HG03039 (cell line): Measurements from ENCODE around the gene MYO18B.

ENCODE experiments used
- ATAC-seq: cut with Tn5 transposase; IDR thresholded peaks from one replicate; pipeline ENCODE4 v1.9.1; 2021; ENCODE audit warnings: mild to moderate bottlenecking, moderate library complexity; ENCODE audit not compliant: unreplicated experiment

MYO18B gene

DNA sequence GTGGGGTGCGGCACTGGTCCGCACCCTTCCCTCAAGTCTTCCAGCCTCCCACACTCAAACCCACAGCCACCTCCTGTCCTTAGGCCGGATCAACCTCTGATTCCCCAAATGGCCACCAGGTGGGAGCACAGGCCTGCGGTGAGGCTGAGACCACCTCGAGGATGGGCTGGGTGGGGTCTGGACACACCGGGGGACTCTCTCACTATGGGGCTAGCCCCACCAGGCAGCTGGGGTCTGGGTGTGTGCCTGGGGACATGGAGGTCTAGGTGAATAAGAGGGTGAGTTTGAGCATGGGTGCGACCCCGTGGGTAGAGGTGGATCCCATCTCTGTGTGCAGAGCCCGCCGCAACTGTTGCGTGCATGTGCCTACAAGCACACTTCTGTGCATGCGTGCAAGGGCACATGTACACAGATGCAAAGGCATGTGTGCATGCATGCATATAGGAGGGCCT lies 32.6 kb downstream of the MYO18B start:
- ATAC-seq: no peak

DNA sequence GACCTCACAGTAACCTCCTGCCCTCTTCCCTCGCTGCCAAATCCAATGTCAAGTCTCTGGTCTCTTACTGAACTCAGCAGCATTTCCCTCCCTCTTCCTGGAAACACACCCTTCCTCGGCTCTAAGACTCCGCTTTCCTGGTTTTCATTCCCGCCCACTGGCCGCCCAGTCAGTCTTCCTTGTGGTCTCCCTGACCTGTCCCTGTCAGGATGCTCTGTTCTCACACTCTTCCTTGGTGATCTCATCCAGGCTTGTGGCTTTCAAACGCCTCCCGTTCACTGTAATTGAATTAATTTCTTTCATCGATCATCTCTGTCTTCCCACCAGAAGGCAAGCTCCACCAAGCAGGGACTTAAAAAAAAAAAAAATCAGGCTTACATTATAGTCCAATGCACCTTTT lies 33.5 kb downstream of the MYO18B start:
- no peak for ATAC-seq

DNA sequence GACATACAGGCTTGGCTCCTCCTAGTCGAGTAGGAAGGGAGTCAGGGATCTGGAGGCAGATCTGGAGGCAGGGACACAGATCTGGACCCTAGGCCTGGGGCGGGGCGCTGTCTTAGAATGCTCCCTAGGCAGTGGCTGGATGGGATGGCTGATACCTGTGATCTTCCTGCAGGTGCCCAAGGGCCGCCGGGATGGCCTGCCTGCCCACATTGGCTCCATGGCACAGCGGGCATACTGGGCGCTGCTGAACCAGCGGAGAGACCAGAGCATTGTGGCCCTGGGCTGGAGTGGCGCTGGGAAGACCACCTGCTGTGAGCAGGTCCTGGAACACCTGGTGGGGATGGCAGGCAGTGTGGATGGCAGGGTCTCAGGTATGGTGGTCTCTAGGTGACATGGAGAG lies 35.4 kb downstream of the MYO18B start:
- ATAC-seq: no peak

GRCh38 chr22:25777870-25778269 lies 35.9 kb downstream of the MYO18B start:
- ATAC-seq: no peak

GRCh38 chr22:25779426-25779825 lies 37.4 kb downstream of the MYO18B start:
- no peak for ATAC-seq

DNA sequence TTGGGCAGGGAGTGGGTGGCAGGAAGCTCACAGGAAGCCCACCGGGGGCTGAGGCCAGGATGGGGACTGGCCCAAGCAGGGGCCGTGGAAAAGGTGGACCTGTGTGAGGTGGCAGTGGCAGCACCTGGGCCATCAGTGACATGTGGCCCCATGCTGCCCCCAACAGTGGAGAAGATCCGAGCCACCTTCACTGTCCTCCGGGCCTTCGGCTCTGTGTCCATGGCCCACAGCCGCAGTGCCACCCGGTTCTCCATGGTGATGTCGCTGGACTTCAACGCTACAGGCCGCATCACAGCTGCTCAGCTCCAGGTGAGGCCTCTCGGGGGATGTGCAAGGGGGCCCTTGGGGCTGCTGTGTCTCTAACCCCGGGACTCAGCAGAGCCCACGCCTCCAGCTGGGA lies 37.9 kb downstream of the MYO18B start:
- ATAC-seq: no peak

GRCh38 chr22:25780673-25781072 lies 38.7 kb downstream of the MYO18B start:
- no peak for ATAC-seq

GRCh38 chr22:25781801-25782200 lies 39.8 kb downstream of the MYO18B start:
- no peak for ATAC-seq

- ATAC-seq: no peak
Observed at GRCh38 chr22:25782831-25783230, 40.8 kb downstream of the MYO18B start.

DNA sequence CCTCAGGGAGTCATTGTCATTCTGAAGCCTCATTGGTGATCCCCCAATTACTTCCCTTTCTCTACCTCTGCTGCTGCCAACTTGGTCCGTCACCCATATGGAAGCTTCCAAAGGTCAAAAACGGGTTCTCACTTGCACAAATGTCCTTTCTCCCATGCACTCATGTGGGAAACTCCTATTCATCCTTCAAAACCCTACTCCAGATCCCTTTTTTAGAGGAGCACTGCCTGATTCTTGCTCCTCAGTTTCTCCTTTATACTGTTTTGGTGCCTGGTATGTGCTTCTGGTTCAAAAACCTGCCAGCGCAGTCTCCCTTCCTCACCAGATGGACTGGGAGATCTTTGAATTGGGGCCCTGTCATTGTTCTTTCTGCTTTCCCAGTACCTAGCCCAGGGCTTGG lies 41.9 kb downstream of the MYO18B start:
- ATAC-seq: no peak

DNA sequence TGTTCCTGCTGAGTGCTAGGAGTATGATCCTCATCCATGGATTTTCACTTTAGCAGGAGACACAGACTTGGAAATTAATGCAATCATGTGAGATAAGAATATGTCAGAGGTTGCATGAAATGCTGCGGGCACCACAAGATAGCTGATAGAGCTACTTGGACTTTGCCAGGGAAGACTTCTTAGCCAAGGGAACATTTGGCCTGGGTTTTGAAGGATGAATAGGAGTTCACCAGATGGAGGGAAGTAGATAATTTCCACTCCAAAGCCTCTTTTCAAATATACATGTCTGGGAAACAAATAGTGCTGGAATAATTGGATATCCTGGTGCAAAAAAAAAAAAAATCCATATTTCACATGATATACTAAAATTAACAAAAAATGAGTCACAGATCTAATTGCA lies 44.2 kb downstream of the MYO18B start:
- no peak for ATAC-seq

DNA sequence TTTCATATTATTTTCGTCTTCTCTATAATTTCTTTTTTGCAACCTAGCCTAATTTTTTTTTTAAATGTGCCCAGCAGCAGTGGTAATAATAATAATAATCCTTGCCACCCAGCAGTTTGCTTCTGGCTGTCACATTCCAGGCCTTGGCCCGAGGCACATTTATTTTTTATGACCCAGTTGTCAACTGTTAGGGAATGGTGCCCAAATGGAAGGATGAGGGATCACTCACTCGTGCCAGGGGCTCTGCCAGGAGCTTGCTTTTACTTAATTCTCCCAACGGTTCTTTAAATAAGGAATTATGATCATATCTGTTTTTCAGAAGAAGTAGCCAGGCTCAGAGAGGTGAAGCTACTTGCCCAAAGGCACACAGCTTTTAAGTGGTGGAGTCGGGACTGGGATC lies 49.6 kb downstream of the MYO18B start:
- no peak for ATAC-seq

DNA sequence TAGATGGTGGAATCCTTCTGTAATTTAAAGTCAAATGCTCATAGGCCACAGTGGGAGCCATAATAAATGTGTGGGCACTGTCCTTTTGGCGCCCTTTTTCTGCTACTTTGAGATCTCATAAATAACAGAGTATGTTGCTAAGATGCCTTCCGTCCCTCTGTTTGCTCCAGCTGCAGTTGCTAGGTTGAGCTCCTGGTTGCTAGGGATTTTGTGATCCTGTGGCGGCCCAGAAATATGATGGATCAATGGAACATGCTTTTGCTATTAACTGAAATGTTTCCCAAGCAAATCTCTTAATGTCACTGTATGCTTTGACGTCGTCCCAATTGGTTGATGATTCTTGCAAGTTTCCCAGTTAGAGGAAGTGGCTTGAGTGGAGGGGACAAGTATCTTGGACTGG lies 53.5 kb downstream of the MYO18B start:
- no peak for ATAC-seq

GRCh38 chr22:25797498-25798290 lies 55.7 kb downstream of the MYO18B start:
- no peak for ATAC-seq

GRCh38 chr22:25800766-25801165 lies 58.8 kb downstream of the MYO18B start:
- ATAC-seq: no peak

- no peak for ATAC-seq
Observed at GRCh38 chr22:25802018-25802417, 60.0 kb downstream of the MYO18B start.

- no peak for ATAC-seq
Observed at GRCh38 chr22:25804676-25805075, 62.7 kb downstream of the MYO18B start.

- ATAC-seq: no peak
Observed at GRCh38 chr22:25806579-25806978, 64.6 kb downstream of the MYO18B start.

DNA sequence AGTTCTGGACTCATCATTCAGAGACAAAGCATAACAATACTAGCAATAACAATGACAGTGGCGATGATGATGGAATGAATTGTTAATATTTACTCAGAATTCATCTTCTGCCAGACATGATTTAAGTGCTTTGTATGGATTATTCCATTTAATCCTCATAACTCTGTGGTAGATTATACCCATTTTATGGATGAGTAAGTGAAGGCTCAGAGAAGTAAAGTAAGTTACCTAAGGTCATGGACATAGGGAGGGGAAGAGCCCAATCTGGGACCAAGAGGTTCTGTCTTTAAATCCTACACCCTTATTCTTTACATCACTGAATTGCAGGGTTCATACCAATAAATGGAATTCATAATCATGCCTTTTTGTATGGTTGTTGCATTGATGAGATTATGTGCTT lies 72.7 kb downstream of the MYO18B start:
- ATAC-seq: no peak

DNA sequence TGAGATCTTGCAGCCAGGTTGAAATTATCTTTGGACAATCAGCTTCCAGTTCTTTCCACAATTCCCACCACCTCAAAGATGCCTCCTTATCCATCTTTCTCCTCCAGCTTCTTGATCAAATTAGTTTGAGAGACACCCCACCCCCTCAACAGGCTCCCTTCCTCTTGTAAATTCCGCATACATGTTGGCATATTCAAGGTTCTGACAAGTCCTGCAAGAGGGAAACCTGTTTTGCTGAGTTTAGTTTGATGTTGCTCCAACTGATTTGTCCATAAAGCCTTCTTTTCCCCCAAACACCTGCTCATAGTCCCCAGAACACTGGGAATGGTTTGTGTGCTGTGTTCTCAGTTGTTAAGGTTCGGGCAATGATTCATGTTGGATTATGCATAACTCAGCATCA lies 73.6 kb downstream of the MYO18B start:
- no peak for ATAC-seq

DNA sequence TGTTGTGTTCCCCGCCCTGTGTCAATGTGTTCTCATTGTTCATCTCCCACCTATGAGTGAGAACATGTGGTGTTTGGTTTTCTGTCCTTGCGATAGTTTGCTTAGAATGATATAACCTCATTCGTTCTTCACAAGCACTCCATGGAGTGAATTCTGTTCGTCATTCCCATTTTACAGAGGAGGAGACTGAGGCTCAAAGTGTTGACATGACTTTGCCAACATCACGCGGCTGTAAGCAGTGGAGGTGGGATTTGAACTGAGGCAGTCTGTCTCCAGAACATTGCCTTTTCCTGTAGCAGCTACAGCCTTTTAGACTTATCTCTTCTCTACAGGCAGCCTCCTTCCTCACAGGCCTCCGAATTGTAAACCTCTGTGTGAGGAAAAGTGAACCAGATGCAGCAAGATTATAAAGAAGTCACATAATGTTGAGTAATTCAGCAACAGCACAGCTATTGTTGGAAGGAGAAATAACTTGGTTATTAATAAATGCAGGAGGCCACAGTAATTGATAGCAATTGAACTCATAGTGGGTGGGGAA lies 74.6 kb downstream of the MYO18B start:
- no peak for ATAC-seq

DNA sequence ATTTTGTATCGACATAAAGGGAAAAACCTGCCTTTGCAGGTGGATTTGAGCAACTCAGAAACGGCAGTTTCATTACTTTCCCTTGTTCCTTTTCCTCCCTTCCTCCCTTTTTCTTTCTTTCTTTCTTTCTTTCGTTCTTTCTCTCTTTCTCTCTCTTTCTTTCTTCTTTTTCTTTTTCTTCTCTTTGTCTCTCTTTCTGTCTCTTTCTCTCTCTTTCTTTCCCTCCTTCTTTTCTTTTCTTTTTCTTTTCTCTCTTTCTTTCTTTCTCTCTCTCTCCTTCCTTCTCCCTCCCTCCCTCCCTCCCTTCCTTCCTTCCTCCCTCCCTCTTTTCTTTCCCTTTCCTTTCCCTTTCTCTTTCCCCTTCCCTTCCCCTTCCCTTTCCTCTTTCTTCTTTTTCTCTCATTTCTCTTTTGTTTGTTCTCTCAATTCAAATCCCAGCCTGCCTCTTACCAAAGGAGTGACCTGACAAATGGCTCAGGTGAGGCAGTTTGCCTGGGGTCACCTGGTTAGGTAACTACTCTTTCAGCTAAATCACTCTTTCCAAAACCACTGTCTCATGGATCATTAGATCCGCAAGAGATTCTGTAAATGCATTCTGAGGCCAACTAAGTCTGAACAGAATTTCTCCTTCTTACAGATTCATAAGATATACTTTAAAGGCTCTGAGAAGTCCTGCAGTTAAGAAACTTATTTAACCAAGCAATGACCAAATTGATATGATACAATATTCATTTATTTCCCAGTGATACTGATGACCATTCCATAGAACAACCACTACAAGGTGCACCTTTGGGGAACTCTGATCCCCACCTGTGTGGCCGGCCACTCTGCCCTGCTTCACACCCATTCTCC lies 75.3 kb downstream of the MYO18B start:
- no peak for ATAC-seq
